ENCODE measurements around the gene SAP30BP.

Gene SAP30BP

DNA sequence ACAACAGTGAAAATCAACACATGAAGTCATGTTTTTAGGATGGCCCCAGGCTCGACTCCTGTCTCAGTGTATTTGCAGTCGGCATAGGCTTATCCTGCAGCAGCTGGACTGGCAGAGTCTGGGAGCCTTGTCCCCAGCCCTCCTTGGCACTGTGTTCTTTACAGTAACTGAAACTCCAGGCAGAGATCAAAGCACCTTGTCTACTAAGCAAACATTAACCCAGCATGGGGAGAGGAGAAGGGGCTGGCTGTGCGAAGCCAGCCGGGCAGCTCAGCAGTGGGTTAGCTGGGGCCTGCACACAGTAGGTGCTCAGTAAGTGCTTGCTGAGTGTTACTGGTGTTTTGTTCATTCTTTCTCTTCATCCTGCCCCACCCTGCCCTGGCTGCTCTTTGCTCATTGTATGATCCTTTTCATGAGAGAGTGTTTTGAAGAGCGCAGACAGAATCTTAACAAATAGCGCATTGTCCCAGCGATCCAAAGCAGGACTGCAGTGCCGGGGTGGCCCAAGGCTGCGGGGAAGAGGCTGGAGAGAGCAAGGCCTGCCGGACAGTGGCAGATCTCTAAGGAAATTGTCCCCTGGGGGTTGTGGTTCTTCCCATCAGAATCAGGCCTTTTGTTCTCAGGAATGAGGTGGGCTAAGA, 30.6 kb downstream of the SAP30BP start:
- Histone ChIP-seq H3K9me2 (replicated peaks; ENCODE audit: control insufficient read depth, low read length) (no peaks in the 10 kb centered on the region), H3K4me1 (ENCODE audit: control insufficient read depth, low read length) (no peaks in the 10 kb centered on the region), H3K27me3 (ENCODE audit: control insufficient read depth, low read length) (no peaks in the 10 kb centered on the region), H3K36me3 (ENCODE audit: control insufficient read depth, low read length) (peaks cover 91% of the 10 kb centered on the region), H3K79me2 (ENCODE audit: control insufficient read depth, low read length) (peaks cover 16% of the 10 kb centered on the region), H3K9me3 (ENCODE audit: control insufficient read depth, insufficient read depth, low read length) (no peaks in the 10 kb centered on the region), H3K4me2 (ENCODE audit: low read length) (no peak overlapping the region), H4K20me1 (ENCODE audit: control insufficient read depth, insufficient read depth, low read depth, low read length) (peaks cover 4% of the 10 kb centered on the region; the same call in 1 of the 2 replicates), H3F3A (ENCODE audit: control insufficient read depth, insufficient read depth) (no peaks in the 10 kb centered on the region), H3K4me3 (ENCODE audit: low read length) (no peak overlapping the region), H3K27ac (ENCODE audit: low read depth, low read length) (no peak overlapping the region)
- TF ChIP-seq EZH2phosphoT487 (IDR thresholded peaks at IDR 0.05; ENCODE audit: borderline replicate concordance, low read length), result no peak
- TF ChIP-seq, protein P1, sequence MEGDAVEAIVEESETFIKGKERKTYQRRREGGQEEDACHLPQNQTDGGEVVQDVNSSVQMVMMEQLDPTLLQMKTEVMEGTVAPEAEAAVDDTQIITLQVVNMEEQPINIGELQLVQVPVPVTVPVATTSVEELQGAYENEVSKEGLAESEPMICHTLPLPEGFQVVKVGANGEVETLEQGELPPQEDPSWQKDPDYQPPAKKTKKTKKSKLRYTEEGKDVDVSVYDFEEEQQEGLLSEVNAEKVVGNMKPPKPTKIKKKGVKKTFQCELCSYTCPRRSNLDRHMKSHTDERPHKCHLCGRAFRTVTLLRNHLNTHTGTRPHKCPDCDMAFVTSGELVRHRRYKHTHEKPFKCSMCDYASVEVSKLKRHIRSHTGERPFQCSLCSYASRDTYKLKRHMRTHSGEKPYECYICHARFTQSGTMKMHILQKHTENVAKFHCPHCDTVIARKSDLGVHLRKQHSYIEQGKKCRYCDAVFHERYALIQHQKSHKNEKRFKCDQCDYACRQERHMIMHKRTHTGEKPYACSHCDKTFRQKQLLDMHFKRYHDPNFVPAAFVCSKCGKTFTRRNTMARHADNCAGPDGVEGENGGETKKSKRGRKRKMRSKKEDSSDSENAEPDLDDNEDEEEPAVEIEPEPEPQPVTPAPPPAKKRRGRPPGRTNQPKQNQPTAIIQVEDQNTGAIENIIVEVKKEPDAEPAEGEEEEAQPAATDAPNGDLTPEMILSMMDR (IDR thresholded peaks at IDR 0.05; ENCODE audit: low read depth, low read length, poor library complexity, severe bottlenecking), result no peak

DNA sequence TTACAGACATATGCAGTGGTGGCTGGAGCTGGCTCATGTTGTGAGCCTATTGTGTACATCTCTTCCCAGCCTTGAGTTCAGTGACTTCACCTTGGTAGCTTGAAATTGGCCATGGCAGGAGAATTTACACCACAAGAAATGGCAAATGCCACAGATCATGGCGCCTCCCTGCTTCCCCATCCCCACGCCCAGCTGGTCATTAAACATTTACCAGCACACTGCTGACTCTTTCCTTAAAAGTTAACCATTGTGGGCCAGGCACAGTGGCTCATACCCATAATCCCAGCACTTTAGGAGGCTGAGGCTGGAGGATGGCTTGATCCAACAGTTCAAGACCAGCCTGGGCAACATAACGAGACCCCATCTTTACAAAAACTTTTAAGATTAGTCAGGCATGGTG, 31.5 kb downstream of the SAP30BP start:
- no peak for TF ChIP-seq EZH2phosphoT487 (IDR thresholded peaks at IDR 0.05; ENCODE audit: borderline replicate concordance, low read length)
- TF ChIP-seq, protein P1 (IDR thresholded peaks at IDR 0.05; ENCODE audit: low read depth, low read length, poor library complexity, severe bottlenecking), result no peak
- no peaks in the 10 kb centered on the region for H3K9me3 ChIP-seq (ENCODE audit: control insufficient read depth, insufficient read depth, low read length)
- H3K27ac ChIP-seq (ENCODE audit: low read depth, low read length), result no peak overlapping the region
- no peaks in the 10 kb centered on the region for H3K27me3 ChIP-seq (ENCODE audit: control insufficient read depth, low read length)
- H3K79me2 ChIP-seq (ENCODE audit: control insufficient read depth, low read length), result peaks cover 8% of the 10 kb centered on the region
- no peaks in the 10 kb centered on the region for H3K4me1 ChIP-seq (ENCODE audit: control insufficient read depth, low read length)
- H3K9me2 ChIP-seq (replicated peaks; ENCODE audit: control insufficient read depth, low read length), result no peaks in the 10 kb centered on the region
- no peaks in the 10 kb centered on the region for H3F3A ChIP-seq (ENCODE audit: control insufficient read depth, insufficient read depth)
- H4K20me1 ChIP-seq (ENCODE audit: control insufficient read depth, insufficient read depth, low read depth, low read length), result peaks cover 4% of the 10 kb centered on the region; the same call in 1 of the 2 replicates
- H3K4me2 ChIP-seq (ENCODE audit: low read length), result no peak overlapping the region
- H3K4me3 ChIP-seq (ENCODE audit: low read length), result no peak overlapping the region
- H3K36me3 ChIP-seq (ENCODE audit: control insufficient read depth, low read length), result peaks cover 91% of the 10 kb centered on the region

DNA sequence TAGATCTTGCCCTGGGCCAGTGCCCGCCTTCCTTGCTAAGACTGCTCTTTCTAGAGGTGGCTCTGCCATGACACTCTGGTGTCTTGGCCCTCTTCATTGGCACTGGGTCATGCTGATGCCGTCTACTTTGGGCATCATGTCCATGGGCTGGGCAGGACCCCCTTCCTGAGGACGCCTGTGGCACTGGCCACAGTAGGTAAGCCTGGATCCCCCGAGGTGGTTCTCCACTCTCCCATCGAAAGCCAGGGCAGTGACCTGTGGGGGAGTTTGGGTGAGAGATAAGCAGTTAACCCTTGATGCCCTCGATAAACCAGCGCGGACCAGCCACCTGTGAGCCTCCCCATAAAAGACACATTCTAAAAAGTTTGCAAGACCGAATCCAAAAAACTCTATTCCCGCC, 34.1 kb downstream of the SAP30BP start:
- Histone ChIP-seq H3K4me3 (ENCODE audit: low read length) (no peak overlapping the region), H3K79me2 (ENCODE audit: control insufficient read depth, low read length) (peaks cover 4% of the 10 kb centered on the region; the same call in 1 of the 2 replicates), H3K36me3 (ENCODE audit: control insufficient read depth, low read length) (peaks cover 93% of the 10 kb centered on the region), H4K20me1 (ENCODE audit: control insufficient read depth, insufficient read depth, low read depth, low read length) (no peaks in the 10 kb centered on the region), H3F3A (ENCODE audit: control insufficient read depth, insufficient read depth) (no peaks in the 10 kb centered on the region), H3K27me3 (ENCODE audit: control insufficient read depth, low read length) (no peaks in the 10 kb centered on the region), H3K9me2 (replicated peaks; ENCODE audit: control insufficient read depth, low read length) (no peaks in the 10 kb centered on the region), H3K9me3 (ENCODE audit: control insufficient read depth, insufficient read depth, low read length) (no peaks in the 10 kb centered on the region), H3K4me2 (ENCODE audit: low read length) (no peak overlapping the region), H3K27ac (ENCODE audit: low read depth, low read length) (no peak overlapping the region), H3K4me1 (ENCODE audit: control insufficient read depth, low read length) (no peaks in the 10 kb centered on the region)
- TF ChIP-seq EZH2phosphoT487 (IDR thresholded peaks at IDR 0.05; ENCODE audit: borderline replicate concordance, low read length), result no peak
- TF ChIP-seq, protein P1 (IDR thresholded peaks at IDR 0.05; ENCODE audit: low read depth, low read length, poor library complexity, severe bottlenecking), result no peak
